H1 (cell line): ENCODE measurements around the gene CADM2. TPM values are rescaled to one million over a fixed set of nuclear protein-coding genes. Genes with fewer than 3 reads are reported as not detected.

ENCODE experiments used
- CHD7 ChIP-seq: fragments of 300-600 bp; sonication (generic); IDR thresholded peaks from 2 replicates; pipeline ENCODE4 v1.7.1; 2012; ENCODE audit warnings: low read length, moderate library complexity, mild to moderate bottlenecking, inconsistent platforms; ENCODE audit not compliant: insufficient replicate concordance
- FOSL1 ChIP-seq: IDR thresholded peaks from 2 replicates; pipeline ENCODE4 v1.6.1; 2011; ENCODE audit warnings: mild to moderate bottlenecking, low read depth, low read length, moderate library complexity; ENCODE audit not compliant: insufficient read depth
- HDAC6 ChIP-seq: IDR thresholded peaks from one replicate; pipeline ENCODE4 v1.7.1; 2012; ENCODE audit warnings: low read depth, mild to moderate bottlenecking, inconsistent platforms, low read length, moderate library complexity
- PHF8 ChIP-seq: fragments of 200-600 bp; sonication (generic); conservative IDR thresholded peaks from 2 replicates; pipeline ENCODE4 v1.7.1; 2012; ENCODE audit warnings: low read depth, mild to moderate bottlenecking, inconsistent platforms, low read length, moderate library complexity
- SP4 ChIP-seq: IDR thresholded peaks from 2 replicates; pipeline ENCODE4 v1.6.1; 2012; ENCODE audit warnings: low read length, inconsistent platforms
- TCF12 ChIP-seq: IDR thresholded peaks from 2 replicates; pipeline ENCODE4 v1.6.1; 2011; ENCODE audit warnings: low read depth, mild to moderate bottlenecking, low read length
- polyA plus RNA-seq, 7 experiments: library from polyadenylated mRNA; depleted of rRNA in 3 of 7; stranded (reverse) in 5 of 7; unstranded in 2 of 7; fragments of >200 nt in 5 of 7; fragments of 200-250 nt in 2 of 7; gene quantifications; 1 replicate in 5 of 7; 2 replicates in 1 of 7; 4 replicates in 1 of 7; pipeline versions ENCODE4 v1.2.1 to v1.2.3, GENCODE V29; 2011 to 2013; ENCODE audit warnings: missing spikeins in 2 of 7, mixed read lengths in 2 of 7
- total RNA-seq: library from RNA; stranded (reverse); fragmentation: NEBNext Ultra II Directional; extraction: Animal tissue kit (Norgen Biotek cat#: 25700); gene quantifications from 2 replicates; pipeline ENCODE4 v1.2.1, GENCODE V29; 2021

CADM2 gene
- total and polyA plus RNA-seq, 2 of the 8 experiments (the other 6 are each of a cell fraction or from before 2014, with no cell fraction given) = 14.9 to 20.9 TPM

DNA sequence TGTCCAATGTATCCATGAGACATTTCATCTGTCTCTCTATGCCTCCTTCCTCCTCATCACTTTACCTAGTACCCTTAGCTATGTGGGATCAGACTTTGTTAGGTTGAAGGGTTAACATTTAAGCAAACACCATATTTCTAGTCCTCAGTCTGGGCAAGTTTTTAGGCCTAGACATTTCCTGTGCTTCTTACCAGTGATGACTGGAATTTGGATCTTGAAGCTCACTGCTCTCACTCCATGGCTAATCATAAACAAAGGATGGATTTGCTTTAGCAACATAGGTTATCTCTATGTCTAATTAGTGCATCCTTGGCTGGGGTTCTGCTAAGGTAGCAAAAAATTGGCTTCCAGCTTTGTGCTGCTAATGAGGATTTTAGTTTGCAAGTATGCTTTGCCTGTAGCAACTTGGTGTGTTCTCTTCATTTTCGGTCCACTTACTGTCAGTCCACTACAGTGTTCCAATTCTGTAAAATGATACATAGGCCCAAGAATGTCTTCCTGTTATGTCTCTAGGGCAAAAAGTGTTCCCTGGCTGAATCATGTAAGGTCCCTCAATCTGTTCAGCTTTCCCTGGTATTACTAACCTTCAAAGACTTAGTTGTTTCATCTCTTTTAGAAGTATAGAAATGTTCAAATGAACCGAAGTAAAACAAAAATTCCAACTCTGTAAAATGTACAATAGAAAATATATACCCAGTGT, 615.4 kb downstream of the CADM2 start (continued):
- TF ChIP-seq TCF12 (no peak), CHD7 (no peak), HDAC6 (no peak), FOSL1 (no peak), PHF8 (no peak), SP4 (no peak)
